ENCODE measurements around the gene SCD.

SCD gene

DNA sequence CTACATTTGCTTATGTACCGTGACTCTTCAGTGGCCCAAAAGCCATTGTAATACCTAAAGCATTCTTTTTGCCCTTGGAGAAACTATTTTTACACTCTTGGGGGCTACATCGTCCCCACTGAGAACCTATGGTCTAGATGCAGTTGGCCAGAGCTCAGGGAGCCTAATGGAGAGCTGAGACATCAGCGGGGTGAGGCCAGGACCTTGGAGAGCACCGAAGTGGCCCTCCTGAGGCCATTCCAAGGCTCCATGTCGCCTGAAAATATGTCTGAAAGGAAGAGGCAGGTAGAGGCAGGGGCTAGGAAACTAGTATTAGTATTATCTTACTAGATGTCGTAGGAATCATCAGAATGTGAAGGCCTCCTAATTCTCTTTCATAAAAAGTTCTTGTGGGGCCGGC lies 21.9 kb upstream of the SCD start:
- no peaks in the 10 kb centered on the region for H3K9me3 ChIP-seq (replicated peaks; ENCODE audit: low read length)
- H3K36me3 ChIP-seq (ENCODE audit: insufficient read depth, low read length): no peaks in the 10 kb centered on the region
- no peak overlapping the region for H3K4me3 ChIP-seq (ENCODE audit: low read length)
- no peak overlapping the region for H3K4me2 ChIP-seq (ENCODE audit: low read length)
- H3K9ac ChIP-seq (ENCODE audit: low read depth, low read length): no peak overlapping the region
- H3K4me1 ChIP-seq (ENCODE audit: control insufficient read depth, insufficient read depth, low read length): no peaks in the 10 kb centered on the region
- H3K27me3 ChIP-seq (ENCODE audit: control insufficient read depth, insufficient read depth, low read length): peaks cover 69% of the 10 kb centered on the region

DNA sequence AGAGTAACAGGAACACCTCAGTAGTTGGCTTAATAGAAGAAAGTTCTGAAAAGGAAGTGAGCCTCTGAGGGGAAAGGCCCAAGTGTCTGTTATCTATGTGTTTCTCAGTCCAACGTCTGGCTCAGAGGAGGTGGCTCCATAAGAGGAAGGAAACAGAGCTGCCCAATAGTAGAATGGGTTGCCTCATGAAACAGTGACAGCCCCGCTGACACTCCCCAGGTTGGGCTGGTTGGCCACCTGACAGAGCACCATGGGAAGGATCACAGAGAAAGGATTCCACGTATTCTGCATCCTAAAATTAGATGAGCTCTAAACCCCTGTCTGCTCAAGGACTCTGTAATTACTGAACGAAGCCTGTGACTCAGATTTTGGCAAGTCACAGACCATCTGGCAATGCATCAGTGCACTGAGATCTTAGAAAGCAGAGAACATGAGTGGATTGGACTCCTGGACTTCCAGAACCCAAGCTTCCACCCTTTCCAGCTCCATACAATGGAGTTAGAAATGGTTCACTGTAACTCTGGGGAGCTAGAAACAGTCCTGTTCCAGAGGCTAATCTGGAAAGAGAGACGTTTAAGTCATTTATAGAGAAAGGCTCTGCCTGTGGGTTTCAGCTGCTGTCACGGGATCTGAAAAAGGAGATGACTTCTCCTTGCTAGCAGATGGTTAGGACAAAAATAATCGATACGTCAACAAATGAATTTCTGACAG lies 19.9 kb upstream of the SCD start:
- Histone ChIP-seq H3K9me3 (replicated peaks; ENCODE audit: low read length) (no peaks in the 10 kb centered on the region), H3K4me1 (ENCODE audit: control insufficient read depth, insufficient read depth, low read length) (no peaks in the 10 kb centered on the region), H3K27me3 (ENCODE audit: control insufficient read depth, insufficient read depth, low read length) (peaks cover 80% of the 10 kb centered on the region), H3K9ac (ENCODE audit: low read depth, low read length) (no peak overlapping the region), H3K4me2 (ENCODE audit: low read length) (no peak overlapping the region), H3K36me3 (ENCODE audit: insufficient read depth, low read length) (no peaks in the 10 kb centered on the region), H3K4me3 (ENCODE audit: low read length) (no peak overlapping the region)

DNA sequence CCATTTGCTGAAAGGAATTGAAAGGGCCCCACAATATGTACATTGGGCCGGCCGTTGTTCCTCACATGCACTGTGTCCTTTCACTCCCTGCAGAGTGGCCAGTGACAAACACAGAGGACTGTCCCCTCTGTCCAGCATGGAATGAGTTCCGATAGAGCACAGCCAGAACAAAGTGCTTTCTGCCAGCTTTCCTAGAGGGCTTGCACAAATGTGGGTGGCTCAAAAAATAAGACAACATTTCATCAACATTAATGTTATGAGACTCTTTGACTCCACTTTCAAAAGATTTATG lies 19.4 kb upstream of the SCD start:
- H3K4me2 ChIP-seq (ENCODE audit: low read length): no peak overlapping the region
- no peak overlapping the region for H3K9ac ChIP-seq (ENCODE audit: low read depth, low read length)

DNA sequence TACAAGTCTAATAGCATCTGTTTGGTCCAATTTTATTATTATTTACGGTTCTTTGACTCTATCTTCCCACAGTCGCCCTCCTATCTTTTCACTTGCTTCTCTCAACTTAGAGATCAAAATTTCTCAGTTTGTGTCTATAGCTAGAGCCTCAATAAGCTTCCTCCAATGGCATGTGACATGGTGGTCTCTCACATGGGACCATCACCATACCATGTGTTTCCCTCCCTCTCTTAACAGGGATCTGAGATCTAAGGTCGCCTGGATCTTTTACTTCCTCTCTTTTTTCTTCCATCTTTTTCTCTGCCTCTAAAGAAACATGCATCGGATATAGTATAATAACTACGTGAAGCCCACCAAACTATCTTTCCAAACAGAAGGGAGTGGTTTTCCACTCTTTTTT lies 18.8 kb upstream of the SCD start:
- Histone ChIP-seq H3K4me2 (ENCODE audit: low read length) (no peak overlapping the region), H3K4me1 (ENCODE audit: control insufficient read depth, insufficient read depth, low read length) (no peaks in the 10 kb centered on the region), H3K27me3 (ENCODE audit: control insufficient read depth, insufficient read depth, low read length) (peaks cover 87% of the 10 kb centered on the region), H3K36me3 (ENCODE audit: insufficient read depth, low read length) (no peaks in the 10 kb centered on the region), H3K4me3 (ENCODE audit: low read length) (no peak overlapping the region), H3K9ac (ENCODE audit: low read depth, low read length) (no peak overlapping the region), H3K9me3 (replicated peaks; ENCODE audit: low read length) (no peaks in the 10 kb centered on the region)

More for the DNA sequence above, 19.4 kb upstream of the SCD start:
- Histone ChIP-seq H3K4me1 (ENCODE audit: control insufficient read depth, insufficient read depth, low read length) (no peaks in the 10 kb centered on the region), H3K36me3 (ENCODE audit: insufficient read depth, low read length) (no peaks in the 10 kb centered on the region), H3K4me3 (ENCODE audit: low read length) (no peak overlapping the region), H3K9me3 (replicated peaks; ENCODE audit: low read length) (no peaks in the 10 kb centered on the region), H3K27me3 (ENCODE audit: control insufficient read depth, insufficient read depth, low read length) (peaks cover 84% of the 10 kb centered on the region)

DNA sequence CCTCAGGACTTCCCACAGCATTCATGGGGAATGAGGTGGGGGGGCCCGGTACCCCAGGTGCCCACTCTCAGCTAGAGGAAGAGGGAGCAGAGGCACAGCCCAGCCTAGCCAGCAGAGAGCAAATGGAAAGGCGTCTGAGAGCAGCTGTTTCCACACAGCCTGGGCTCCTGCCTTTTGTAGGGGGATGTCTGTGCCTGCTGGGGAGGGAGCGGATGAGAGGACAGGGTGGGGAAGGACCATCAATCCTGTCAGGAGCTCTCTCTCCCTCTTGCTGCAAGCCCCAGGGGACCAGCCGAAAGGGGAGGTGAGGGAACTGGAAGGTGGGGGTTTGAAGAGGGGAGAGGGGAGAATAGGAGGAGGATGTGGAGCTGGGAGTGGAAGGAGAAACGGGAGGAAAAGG lies 17.0 kb upstream of the SCD start, which contains the start of gene PKD2L1:
Gene PKD2L1 (minus strand): TSS at position 150 of the 400 bp plus-strand sequence. CDS start 125 bp downstream, at position 25.
- Histone ChIP-seq H3K36me3 (ENCODE audit: insufficient read depth, low read length) (no peaks in the 10 kb centered on the region), H3K4me1 (ENCODE audit: control insufficient read depth, insufficient read depth, low read length) (no peaks in the 10 kb centered on the region), H3K4me3 (ENCODE audit: low read length) (no peak within 1 kb of the TSS), H3K27me3 (ENCODE audit: control insufficient read depth, insufficient read depth, low read length) (peaks cover 91% of the 10 kb centered on the region), H3K9me3 (replicated peaks; ENCODE audit: low read length) (no peaks in the 10 kb centered on the region), H3K4me2 (ENCODE audit: low read length) (no peak within 1 kb of the TSS), H3K9ac (ENCODE audit: low read depth, low read length) (no peak within 1 kb of the TSS)

DNA sequence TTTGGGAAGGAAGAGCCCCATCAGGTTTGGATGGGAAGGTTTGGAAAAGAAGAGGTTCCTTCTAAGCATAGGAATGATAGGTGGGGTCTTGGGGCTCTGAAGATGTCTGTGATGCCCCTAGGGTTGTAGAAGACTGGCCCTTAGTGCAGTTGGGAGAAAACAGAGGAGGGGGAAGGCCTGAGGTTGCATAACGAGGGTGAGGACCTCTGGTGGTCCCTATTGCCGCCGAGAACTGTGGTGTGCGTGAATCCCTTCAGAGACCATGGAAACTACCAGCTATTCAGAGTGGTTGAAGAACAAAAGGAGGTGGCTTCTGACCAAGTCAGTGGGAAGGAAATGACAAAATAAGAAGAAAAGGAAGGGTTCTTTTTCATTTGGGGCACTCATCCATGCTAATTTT lies 13.9 kb upstream of the SCD start:
- Histone ChIP-seq H3K27me3 (ENCODE audit: control insufficient read depth, insufficient read depth, low read length) (peaks cover 69% of the 10 kb centered on the region), H3K4me3 (ENCODE audit: low read length) (no peak overlapping the region), H3K36me3 (ENCODE audit: insufficient read depth, low read length) (no peaks in the 10 kb centered on the region), H3K9me3 (replicated peaks; ENCODE audit: low read length) (no peaks in the 10 kb centered on the region), H3K4me2 (ENCODE audit: low read length) (no peak overlapping the region), H3K9ac (ENCODE audit: low read depth, low read length) (no peak overlapping the region), H3K4me1 (ENCODE audit: control insufficient read depth, insufficient read depth, low read length) (no peaks in the 10 kb centered on the region)

DNA sequence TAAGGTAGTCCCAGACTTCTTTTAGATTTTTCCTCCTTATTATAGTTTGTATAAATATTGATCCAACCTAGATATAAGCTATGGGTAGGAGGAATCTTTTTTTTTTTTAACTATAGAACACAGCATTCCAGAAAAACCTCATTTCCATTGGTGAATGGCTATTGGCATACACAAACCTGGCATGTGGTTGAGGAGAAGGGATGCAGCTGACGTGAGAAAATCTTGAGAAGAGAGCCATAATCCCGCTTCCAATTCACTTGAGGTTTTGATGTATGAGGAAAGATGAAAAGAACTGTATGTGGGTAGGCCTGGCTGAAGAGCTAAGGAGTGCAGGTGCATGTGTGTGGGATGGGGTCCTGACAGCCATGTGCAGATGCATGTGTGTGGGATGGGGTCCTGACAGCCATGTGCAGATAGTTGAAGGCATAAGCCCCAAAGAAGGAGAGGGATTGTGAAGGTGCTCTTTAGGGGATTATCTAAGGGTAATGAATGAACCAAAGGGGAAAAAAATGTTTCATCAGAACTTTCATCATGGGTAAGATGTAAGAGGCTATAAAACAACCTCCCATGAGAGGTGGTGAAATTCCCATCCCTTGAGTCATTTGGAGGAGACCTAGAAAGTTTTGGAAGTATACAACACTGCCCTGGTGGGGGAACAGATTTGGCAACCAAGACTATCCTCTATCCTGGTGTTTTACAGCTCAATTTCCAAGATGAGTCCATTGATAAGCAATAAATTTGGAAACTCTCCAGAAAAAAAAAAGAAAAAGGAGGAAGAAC lies 13.2 kb upstream of the SCD start:
- Histone ChIP-seq H3K4me3 (ENCODE audit: low read length) (no peak overlapping the region), H3K9ac (ENCODE audit: low read depth, low read length) (no peak overlapping the region), H3K9me3 (replicated peaks; ENCODE audit: low read length) (no peaks in the 10 kb centered on the region), H3K4me2 (ENCODE audit: low read length) (no peak overlapping the region), H3K36me3 (ENCODE audit: insufficient read depth, low read length) (no peaks in the 10 kb centered on the region), H3K27me3 (ENCODE audit: control insufficient read depth, insufficient read depth, low read length) (peaks cover 64% of the 10 kb centered on the region), H3K4me1 (ENCODE audit: control insufficient read depth, insufficient read depth, low read length) (no peaks in the 10 kb centered on the region)

DNA sequence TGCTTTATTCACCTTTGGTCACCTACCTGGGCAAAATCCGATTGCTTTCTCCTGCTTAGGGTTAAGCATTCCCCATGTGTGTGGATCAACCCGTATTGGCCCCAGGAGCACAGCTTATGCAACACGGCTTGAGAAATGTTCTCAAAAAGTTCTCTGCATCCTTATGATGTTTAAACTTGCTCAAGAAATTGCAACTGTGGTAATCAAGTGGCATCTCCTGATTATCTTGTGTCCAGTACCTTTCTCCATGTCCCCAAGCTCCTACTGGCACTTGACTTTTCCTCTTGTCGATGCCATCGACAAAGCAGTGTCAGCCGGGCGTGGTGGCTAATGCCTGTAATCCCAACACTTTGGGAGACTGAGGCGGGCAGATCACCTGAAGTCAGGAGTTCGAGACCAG lies 12.3 kb upstream of the SCD start:
- H3K36me3 ChIP-seq (ENCODE audit: insufficient read depth, low read length): no peaks in the 10 kb centered on the region
- H3K4me3 ChIP-seq (ENCODE audit: low read length): no peak overlapping the region
- no peaks in the 10 kb centered on the region for H3K4me1 ChIP-seq (ENCODE audit: control insufficient read depth, insufficient read depth, low read length)
- no peak overlapping the region for H3K4me2 ChIP-seq (ENCODE audit: low read length)
- peaks cover 62% of the 10 kb centered on the region for H3K27me3 ChIP-seq (ENCODE audit: control insufficient read depth, insufficient read depth, low read length)
- no peaks in the 10 kb centered on the region for H3K9me3 ChIP-seq (replicated peaks; ENCODE audit: low read length)
- H3K9ac ChIP-seq (ENCODE audit: low read depth, low read length): no peak overlapping the region

DNA sequence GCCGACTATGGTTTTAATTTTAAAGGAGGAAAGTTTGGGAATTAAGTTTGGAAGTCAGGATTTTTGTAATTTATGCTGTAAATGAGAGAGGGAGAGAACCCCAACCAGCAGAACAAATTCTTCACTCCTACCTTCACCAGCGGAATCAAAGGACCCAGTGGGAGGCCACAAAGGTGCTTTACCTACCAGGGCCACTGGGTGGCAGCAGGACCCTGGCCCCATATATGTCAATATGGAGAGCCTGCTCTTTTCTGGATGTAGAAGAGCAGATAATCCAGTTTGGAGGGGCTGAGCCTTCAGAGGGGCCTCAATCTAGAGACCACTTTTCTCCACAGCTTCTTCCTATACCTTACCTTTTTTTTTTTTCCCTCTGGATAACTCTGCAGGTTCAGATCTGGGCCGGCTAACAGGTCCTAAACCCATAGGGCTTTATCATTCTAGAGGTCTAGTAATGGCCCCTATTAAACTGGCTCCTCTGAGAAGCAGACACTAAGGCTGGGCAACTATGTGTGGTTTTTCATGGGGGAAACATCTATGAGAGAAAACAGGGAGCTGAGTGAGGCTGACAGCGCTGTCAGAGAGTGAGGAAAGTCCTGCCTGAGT lies 8.5 kb upstream of the SCD start:
- no peak overlapping the region for H3K4me2 ChIP-seq (ENCODE audit: low read length)
- no peak overlapping the region for H3K4me3 ChIP-seq (ENCODE audit: low read length)
- no peaks in the 10 kb centered on the region for H3K36me3 ChIP-seq (ENCODE audit: insufficient read depth, low read length)
- H3K9ac ChIP-seq (ENCODE audit: low read depth, low read length): no peak overlapping the region
- no peaks in the 10 kb centered on the region for H3K9me3 ChIP-seq (replicated peaks; ENCODE audit: low read length)
- no peaks in the 10 kb centered on the region for H3K4me1 ChIP-seq (ENCODE audit: control insufficient read depth, insufficient read depth, low read length)
- H3K27me3 ChIP-seq (ENCODE audit: control insufficient read depth, insufficient read depth, low read length): peaks cover 45% of the 10 kb centered on the region

DNA sequence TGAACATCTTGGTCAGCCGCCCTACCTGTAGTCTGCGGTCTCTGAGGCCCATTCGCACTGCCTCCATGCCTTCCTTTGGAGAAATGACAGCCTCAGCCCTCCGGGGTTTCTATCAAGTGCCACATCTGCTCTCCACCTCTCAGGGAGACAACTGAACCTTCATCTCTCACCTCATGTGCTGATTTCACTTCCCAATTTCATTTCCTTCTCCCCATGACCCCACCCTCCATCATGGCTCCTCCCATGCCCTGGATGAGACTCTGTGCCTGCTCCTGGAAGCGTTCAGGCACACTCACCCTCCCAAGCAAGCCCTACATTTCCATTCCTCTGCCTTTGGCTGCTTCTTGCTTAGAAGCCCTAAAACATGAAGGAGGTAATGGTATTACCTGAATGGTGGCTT lies 7.8 kb upstream of the SCD start:
- Histone ChIP-seq H3K27me3 (ENCODE audit: control insufficient read depth, insufficient read depth, low read length) (peaks cover 38% of the 10 kb centered on the region), H3K9me3 (replicated peaks; ENCODE audit: low read length) (no peaks in the 10 kb centered on the region), H3K4me3 (ENCODE audit: low read length) (no peak overlapping the region), H3K36me3 (ENCODE audit: insufficient read depth, low read length) (no peaks in the 10 kb centered on the region), H3K4me1 (ENCODE audit: control insufficient read depth, insufficient read depth, low read length) (no peaks in the 10 kb centered on the region), H3K9ac (ENCODE audit: low read depth, low read length) (no peak overlapping the region), H3K4me2 (ENCODE audit: low read length) (no peak overlapping the region)

DNA sequence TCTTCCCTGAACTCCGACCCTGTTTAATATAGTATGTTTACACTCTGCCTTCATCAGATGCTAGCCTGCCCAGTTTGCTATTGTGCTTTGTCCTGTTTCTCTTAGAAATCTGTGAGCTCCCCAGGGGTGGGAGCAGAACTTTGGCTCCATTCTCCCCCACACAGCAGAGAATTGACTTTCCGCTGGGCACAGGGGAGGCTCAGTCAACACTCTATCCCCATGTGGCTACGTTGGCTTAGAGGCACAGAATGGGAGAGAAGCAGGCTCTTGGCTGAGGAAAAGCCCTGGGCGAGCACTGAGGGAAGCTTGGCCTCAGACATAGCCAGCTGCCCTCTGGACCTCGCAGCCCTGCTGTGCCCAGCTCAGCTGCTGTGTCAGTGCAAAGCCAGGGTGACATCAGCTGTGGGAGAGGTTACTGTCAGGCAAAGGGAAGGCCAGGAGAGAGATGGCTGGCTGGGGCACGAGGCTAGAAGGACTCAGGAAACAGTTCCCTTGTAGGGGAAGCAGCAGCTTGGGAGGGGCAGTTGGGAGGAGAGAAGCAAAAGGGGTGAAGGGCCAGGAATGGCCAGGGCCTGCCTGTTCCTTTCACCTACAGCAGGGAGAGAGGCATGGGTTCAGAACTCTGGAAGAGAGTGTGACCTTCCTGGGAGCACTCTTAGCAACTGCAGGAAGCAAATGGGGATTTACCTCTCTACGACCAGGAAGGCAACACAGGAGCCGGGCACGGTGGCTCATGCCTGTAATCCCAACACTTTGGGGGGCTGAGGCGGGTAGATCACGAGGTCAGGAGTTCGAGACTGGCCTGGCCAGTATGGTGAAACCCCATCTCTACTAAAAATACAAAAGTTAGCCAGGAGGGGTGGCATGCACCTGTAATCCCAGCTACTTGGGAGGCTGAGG lies 5.8 kb upstream of the SCD start:
- no peak overlapping the region for H3K4me3 ChIP-seq (ENCODE audit: low read length)
- no peaks in the 10 kb centered on the region for H3K9me3 ChIP-seq (replicated peaks; ENCODE audit: low read length)
- H3K4me1 ChIP-seq (ENCODE audit: control insufficient read depth, insufficient read depth, low read length): peaks cover 10% of the 10 kb centered on the region
- no peak overlapping the region for H3K9ac ChIP-seq (ENCODE audit: low read depth, low read length)
- H3K4me2 ChIP-seq (ENCODE audit: low read length): no peak overlapping the region
- peaks cover 24% of the 10 kb centered on the region for H3K27me3 ChIP-seq (ENCODE audit: control insufficient read depth, insufficient read depth, low read length)
- no peaks in the 10 kb centered on the region for H3K36me3 ChIP-seq (ENCODE audit: insufficient read depth, low read length)

All from skeletal muscle satellite cell (primary cell).